ENCODE results near the gene OSBPL2.

GRCh38 chr20:62277253-62277652, 38.9 kb downstream of the OSBPL2 start:
- TF ChIP-seq EZH2 (IDR thresholded peaks at IDR 0.05), result no peak
- no peak for TF ChIP-seq CTCF (IDR thresholded peaks at IDR 0.05)
- TF ChIP-seq EZH2phosphoT487 (IDR thresholded peaks at IDR 0.05), result no peak

Data from neural progenitor cell (in vitro differentiated cells).